CD4-positive, alpha-beta T cell treated with Interleukin-15 for 1 hour (primary cell): ENCODE data around the gene POLR2E.
A peak's percentile ranks its signal among the peaks of the same experiment; 100 is the strongest.

ENCODE experiments used
- DNase-seq: peaks from one replicate; pipeline ENCODE4 v3.0.0-alpha.2; 2020

POLR2E gene

DNA sequence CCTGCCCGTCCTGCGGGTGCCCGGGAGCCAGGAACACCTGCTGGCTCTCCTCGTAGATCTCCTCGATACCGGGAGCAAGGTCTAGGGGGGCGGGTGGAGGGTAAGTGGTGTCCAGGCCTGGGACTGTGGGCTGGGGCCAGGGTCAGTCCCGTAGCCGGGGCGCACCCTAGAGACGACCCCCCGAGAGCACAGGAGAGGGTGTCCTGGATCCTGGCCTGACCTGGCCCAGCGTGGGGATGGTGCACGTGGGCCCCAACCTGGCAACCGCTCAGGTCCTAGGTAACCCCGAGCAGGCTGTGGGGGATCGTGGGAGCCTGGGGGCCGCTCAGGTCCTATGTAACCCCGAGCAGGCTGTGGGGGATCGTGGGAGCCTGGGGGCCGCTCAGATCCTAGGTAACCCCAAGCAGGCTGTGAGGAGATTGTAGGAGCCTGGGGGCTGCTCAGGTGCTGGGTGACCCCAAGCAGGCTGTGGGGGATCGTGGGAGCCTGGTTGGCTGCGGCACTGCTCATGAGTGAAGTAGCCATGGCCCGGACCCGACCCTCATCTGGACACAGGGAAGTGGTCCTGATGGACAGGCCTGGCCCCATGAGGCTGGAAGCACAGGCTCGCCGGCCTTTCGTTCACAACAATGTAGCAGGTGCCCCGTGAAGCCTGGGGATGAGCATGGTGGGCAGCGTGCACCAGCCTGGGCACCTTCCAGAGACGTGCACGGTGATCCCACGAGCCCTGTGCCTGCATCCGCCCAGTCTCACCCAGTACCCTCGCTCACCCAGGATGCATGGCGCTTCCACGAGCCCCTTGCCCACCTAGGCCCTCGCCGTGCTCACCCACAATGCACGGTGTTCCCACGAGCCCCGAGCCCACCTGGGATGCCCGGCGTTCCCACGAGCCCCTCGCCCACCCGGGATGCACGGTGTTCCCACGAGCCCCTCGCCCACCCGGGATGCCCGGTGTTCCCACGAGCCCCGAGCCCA, 14.8 kb upstream of the POLR2E start:
- no peak for DNase-seq

DNA sequence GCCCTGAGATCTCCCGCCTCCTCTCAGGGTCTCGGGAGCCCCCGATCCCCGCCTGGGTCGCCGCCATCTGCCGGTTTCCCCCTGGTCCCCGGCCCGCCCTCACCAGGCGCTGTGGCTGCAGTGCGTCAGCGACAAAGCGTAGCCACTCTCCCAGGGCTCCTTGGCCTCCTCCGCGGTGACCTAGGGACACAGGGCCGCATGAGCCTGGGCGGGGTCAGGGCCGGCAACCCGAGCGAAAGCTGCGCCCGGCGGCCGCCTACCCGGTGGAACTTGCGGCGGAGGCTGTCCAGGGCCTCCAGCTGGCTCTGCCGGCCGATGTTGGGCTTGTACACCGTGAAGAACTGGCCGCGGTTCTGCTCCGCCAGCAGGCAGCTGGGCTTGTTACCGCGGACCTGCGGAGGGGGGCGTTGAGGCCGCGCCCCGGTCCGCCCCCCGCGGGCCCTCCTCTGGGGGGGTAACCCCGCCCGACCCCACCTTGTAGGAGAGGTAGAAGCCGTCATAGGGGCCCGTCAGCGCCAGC, 13.9 kb upstream of the POLR2E start:
- DNase-seq = no peak

DNA sequence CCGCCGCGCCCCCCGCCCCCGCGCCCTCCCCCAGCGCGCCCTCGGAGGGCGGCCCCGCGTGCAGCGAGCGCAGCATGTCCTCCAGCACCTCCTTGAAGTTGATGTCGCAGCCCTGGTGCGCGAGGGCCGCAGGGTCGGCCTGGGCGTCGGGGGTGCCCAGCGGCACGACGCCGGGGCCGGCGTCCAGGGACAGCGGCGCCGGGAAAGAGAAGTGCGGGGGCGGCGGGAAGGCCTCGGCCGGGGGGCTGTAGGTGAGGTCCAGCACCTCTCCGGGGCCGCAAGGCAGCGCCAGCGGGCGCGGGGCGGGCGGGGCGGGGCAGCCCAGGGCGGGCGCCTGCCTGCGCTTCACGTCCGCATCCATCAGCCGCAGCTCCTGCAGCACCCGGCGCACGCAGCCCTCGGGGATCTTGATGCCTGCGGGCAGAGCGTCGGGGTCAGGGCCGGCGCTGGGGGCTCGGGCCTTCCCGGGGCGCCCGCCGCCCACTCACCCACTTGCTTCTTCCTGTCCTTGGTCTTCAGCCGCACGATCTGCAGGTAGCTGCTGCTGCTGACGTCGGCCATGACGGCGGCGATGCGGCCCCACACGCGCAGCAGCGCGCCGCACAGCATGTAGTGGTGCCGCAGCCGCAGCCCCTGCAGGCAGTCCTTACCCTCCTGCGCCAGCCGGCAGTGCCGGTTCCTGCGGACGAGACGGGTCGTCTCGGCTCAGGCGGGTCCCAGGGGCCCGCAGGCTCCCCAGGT, 13.3 kb upstream of the POLR2E start:
- DNase-seq = no peak

DNA sequence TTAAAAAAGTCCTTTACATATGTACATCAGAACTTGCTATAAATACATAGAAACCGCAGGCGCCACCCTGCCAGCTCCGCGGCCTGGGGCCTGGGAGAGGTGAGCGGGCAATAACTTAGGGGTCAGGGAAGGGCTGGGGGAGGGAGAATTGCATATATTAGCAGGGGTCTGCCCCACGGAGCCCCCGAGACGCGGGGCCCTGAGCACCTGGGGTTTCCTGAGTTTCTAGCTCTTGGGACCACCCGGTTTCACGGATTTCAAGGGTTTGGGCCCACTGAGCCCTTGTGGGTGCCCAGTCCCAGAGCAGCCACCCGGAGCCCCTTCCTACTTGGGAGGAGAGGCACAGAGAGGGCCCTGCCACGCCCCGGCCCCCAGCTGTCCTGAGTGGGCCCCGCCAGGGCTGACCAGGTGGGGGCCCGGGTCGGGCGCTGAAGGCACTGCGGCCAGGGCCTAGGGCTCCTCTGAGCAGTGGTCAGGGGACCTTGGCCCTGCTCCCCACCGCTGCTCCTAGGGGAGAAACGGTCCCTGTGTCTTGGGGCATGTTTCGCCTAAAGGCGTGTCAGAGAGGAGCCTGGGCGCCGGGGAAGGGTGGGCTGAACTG, 12.6 kb upstream of the POLR2E start:
- no peak for DNase-seq

- DNase-seq = no peak
Measured at GRCh38 chr19:1106841-1107660, 11.9 kb upstream of the POLR2E start.

- DNase-seq = no peak
Measured at GRCh38 chr19:1105873-1106840, 11.0 kb upstream of the POLR2E start.

- no peak for DNase-seq
Measured at GRCh38 chr19:1105008-1105872, 10.1 kb upstream of the POLR2E start.

DNA sequence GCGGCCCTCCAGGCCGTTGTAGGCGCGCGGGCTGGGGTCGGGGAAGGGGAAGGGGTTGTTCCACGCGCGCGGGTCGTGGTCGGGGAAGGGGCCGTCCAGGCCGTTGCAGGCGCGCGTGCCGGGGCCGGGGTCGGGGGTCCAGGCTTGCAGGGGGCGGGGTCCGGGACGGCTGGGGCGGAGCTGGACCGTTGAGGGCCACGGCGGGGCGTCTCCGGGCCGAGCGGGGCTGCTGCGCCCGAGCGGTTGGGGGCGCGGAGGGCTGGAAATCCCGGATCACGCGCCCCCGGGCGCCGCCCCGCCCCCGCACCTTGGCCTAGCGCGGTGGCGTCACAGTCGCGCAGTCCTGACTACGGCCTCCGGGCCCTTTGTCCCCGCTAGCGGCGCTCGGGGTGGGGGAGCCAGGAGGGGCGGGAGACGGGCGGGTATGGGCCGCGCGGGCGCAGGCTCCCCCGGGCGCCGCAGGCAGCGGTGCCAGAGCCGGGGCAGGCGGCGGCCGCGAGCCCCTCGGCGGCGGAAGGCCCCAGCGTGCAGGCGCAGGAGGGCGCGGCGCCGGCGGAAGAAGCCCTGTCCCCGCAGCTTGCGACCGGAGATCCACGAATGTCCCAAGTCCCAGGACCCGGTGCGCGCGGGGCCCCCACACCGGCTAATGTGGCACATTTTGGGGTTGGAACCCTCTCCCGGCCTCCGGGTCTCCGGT, 9.3 kb upstream of the POLR2E start:
- peak; percentile 82 for DNase-seq

GRCh38 chr19:1103708-1104310, 8.6 kb upstream of the POLR2E start, which contains the start of gene GPX4:
Gene GPX4, plus strand, starts transcription at chr19:1103994. Its CDS starts 50 bp downstream, at chr19:1104044.
- DNase-seq = peak; percentile 99

- DNase-seq = no peak
Measured at GRCh38 chr19:1103132-1103707, 8.0 kb upstream of the POLR2E start.

- DNase-seq = peak; percentile 33
Measured at GRCh38 chr19:1102407-1103131, 7.4 kb upstream of the POLR2E start.

DNA sequence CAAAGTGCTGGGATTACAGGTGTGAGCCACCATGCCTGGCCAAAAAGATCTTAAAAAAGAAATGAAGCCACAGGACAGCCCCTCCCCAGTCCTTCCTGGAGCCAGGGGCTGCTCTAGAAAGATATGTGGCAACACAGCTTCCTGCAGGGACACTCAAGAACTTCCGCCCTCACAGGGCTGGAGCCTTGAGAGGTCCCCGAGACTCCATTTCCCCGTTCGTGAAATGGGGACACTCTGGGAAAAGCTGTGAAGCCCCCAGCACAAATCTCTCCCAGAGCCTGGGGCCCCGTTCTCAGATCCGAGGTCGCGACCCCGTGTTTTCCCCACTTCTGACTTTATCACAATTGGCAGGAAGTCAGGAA, 6.1 kb upstream of the POLR2E start:
- DNase-seq = peak; percentile 32

- DNase-seq = no peak
Measured at GRCh38 chr19:1098177-1099051, 3.2 kb upstream of the POLR2E start.

GRCh38 chr19:1097810-1098176, 2.6 kb upstream of the POLR2E start:
- DNase-seq = no peak

DNA sequence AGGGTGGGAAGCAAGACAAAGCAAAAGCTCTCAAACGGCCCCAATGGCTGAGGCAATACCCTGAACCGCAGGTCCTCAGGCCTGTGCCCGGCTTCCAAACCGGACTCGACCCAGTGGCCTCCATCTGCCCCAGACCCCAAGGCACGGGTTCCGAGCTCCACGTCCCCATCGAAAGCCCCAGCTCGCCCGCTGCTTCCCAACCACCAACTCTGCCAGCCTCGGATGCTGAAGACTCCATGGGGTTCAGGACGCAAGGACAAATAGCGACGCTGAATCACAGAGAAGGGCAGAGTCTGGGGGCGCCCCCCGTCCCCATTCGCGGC, 559 bp downstream of the POLR2E start:
- no peak for DNase-seq

DNA sequence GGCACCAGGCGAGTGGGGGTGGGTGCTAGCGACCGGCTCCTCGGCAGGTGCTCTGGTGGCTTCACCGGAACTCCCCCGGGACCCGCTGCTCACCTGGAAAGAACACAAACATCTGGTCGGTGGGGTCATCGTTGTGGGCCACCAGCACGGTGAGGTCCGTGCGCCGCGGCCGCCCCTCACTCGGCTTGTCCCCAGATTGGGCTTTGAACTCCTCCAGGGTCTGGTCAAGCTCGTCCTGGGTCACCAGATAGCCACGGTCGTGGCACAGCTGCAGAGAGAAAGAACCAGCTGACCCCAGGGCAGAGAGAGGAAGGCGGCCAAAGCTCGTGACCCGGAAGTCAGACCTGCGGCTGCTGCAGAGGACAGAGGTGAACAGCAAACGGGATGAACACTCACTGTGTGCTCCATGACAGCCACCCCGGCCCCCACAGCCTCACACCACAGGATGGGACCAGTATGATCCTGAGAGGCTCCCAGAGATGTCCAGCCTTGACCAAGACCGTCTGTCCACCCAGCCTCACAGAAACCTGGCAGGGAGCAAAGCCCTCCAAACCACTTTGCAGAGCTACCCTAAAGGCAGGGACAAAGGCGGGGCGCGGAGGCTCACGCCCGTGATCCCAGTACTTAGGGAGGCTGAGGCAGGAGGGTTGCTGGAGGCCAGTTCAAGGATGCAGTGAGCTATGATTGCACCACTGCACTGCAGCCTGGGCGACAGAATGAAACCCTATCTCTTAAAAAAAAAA, 1.2 kb downstream of the POLR2E start:
- no peak for DNase-seq
